Natural killer cell (primary cell): ENCODE measurements around the gene COA3. TPM values are rescaled to one million over a fixed set of nuclear protein-coding genes. Genes with fewer than 3 reads are reported as not detected.
A peak's percentile ranks its signal among the peaks of the same experiment; 100 is the strongest.
"Not testable (repeated sequence)": the region's sequence is repeated elsewhere in the genome, so short reads cannot be mapped to it uniquely, and the experiment has no call there.

Experiments
- ATAC-seq, 3 donors: fragments of 150-1000 bp in 2 of 3; fragments of 200-7000 bp in 1 of 3; cut with Tn5 transposase; 1 replicate in 1 of 3; 2 replicates in 2 of 3; pipeline ENCODE4 v1.10.0; 2021; ENCODE audit warnings: mild to moderate bottlenecking in 2 of 3, moderate library complexity in 2 of 3
- DNase-seq, 2 donors: peaks; one replicate each; pipeline versions ENCODE4 v3.0.0 to v3.0.0-alpha.2; 2013 to 2021; ENCODE audit warnings: mixed read lengths in 1 of 2
- H3K27ac ChIP-seq: one replicate; pipeline ENCODE4 v1.5.1; 2013; ENCODE audit warnings: mild to moderate bottlenecking, low read length
- H3K27me3 ChIP-seq: one replicate; pipeline ENCODE4 v1.6.1; 2013; ENCODE audit warnings: low read length; ENCODE audit not compliant: control insufficient read depth, insufficient read depth
- H3K36me3 ChIP-seq: one replicate; pipeline ENCODE4 v1.6.1; 2013; ENCODE audit warnings: low read length; ENCODE audit not compliant: control insufficient read depth, insufficient read depth
- H3K4me1 ChIP-seq: one replicate; pipeline ENCODE4 v1.6.1; 2013; ENCODE audit warnings: low read length; ENCODE audit not compliant: control insufficient read depth, insufficient read depth
- H3K4me3 ChIP-seq: one replicate; pipeline ENCODE4 v1.5.1; 2013; ENCODE audit warnings: low read length
- H3K9me3 ChIP-seq: one replicate; pipeline ENCODE4 v1.6.1; 2013; ENCODE audit warnings: low read length; ENCODE audit not compliant: control insufficient read depth, insufficient read depth
- H3K27ac Mint-ChIP-seq, 2 donors: one replicate each; pipeline ENCODE4 v1.8.0; 2022; ENCODE audit warnings: mild to moderate bottlenecking in 2 of 2, mixed read lengths in 2 of 2, moderate library complexity in 1 of 2
- H3K27me3 Mint-ChIP-seq, 2 donors: one replicate each; pipeline ENCODE4 v1.8.0; 2022; ENCODE audit warnings: low read depth in 2 of 2, mixed read lengths in 2 of 2
- H3K36me3 Mint-ChIP-seq: one replicate; pipeline ENCODE4 v1.8.0; 2022; ENCODE audit warnings: mixed read lengths
- H3K4me1 Mint-ChIP-seq, 2 donors: one replicate each; pipeline ENCODE4 v1.8.0; 2022; ENCODE audit warnings: mixed read lengths in 2 of 2
- H3K4me3 Mint-ChIP-seq: one replicate; pipeline ENCODE4 v1.8.0; 2022; ENCODE audit warnings: mild to moderate bottlenecking, moderate library complexity, mixed read lengths
- H3K9me3 Mint-ChIP-seq, 2 donors: one replicate each; pipeline ENCODE4 v1.8.0; 2022; ENCODE audit warnings: mixed read lengths in 2 of 2
- CTCF ChIP-seq: fragments of 200-600 bp; IDR thresholded peaks from one replicate; pipeline ENCODE4 v1.8.0; 2022; ENCODE audit warnings: antibody characterized with exemption
- WGBS: methylation state at CpG from one replicate; pipeline ENCODE4 v1.1.7; 2013; ENCODE audit warnings: missing lambda C conversion rate; ENCODE audit not compliant: insufficient coverage; 5-methylcytosine and 5-hydroxymethylcytosine counted together
- intact Hi-C: fragments of 100-400 bp; cut with micrococcal nuclease; formaldehyde crosslinking; loops from one replicate; pipeline ENCODE4 v1.14.2; 2022
- total RNA-seq, 4 donors: library from RNA; stranded (reverse); fragments of 120-200 nt in 1 of 4; gene quantifications; one replicate each; pipeline versions ENCODE4 v1.2.3 to v1.2.4, GENCODE V29; 2013 to 2022

COA3 gene
- total RNA-seq, 3 donors from 2014 or later (not counting 1 experiment from before 2014, with no cell fraction given), result 12.9 to 19.3 (median 13.1) TPM

- peak in 1 of 3 donors; percentile 19 for ATAC-seq
- no peaks in the 10 kb centered on the region for H3K27me3 ChIP-seq
Measured at GRCh38 chr17:42772945-42773289, 25.6 kb downstream of the COA3 start.

GRCh38 chr17:42769964-42770363 is 28.5 kb downstream of the COA3 start:
- H3K36me3 Mint-ChIP-seq, H3K27me3 ChIP-seq, ATAC-seq, H3K27ac Mint-ChIP-seq, DNase-seq, H3K9me3 ChIP-seq, H3K4me3 Mint-ChIP-seq, H3K9me3 Mint-ChIP-seq, H3K27ac ChIP-seq, intact Hi-C loops, H3K4me3 ChIP-seq, H3K36me3 ChIP-seq: not testable (repeated sequence)
- WGBS, result 79% methylated on average over 8 of the region's 10 CpGs
- H3K4me1 ChIP-seq, result peaks cover 14% of the 10 kb centered on the region
- Mint-ChIP-seq H3K4me1 (peaks cover 26 to 27% of the 10 kb centered on the region in 2 donors), H3K27me3 (peaks cover 19 to 20% of the 10 kb centered on the region in 2 donors)

More at GRCh38 chr17:42772945-42773289, 25.6 kb downstream of the COA3 start:
- peaks cover 2 to 12% of the 10 kb centered on the region in 2 donors for H3K27me3 Mint-ChIP-seq
- intact Hi-C loops, result loop anchor here (2.0 kb wide), 1 partner anchor 52 kb away; the partner anchor contains the start of gene BECN1
- H3K9me3 ChIP-seq, result no peaks in the 10 kb centered on the region
- no peak for TF ChIP-seq CTCF
- 1% methylated on average over 3 of the region's 3 CpGs for WGBS
- peaks cover 26 to 27% of the 10 kb centered on the region in 2 donors for H3K4me1 Mint-ChIP-seq
- peak overlapping the region; percentile 94 to 98 for H3K27ac Mint-ChIP-seq
- H3K4me3 Mint-ChIP-seq, result peak overlapping the region; percentile 99
- H3K36me3 ChIP-seq, result peaks cover 16% of the 10 kb centered on the region
- no peaks in the 10 kb centered on the region for H3K9me3 Mint-ChIP-seq
- peaks cover 14% of the 10 kb centered on the region for H3K4me1 ChIP-seq
- H3K36me3 Mint-ChIP-seq, result no peaks in the 10 kb centered on the region
- DNase-seq, result no peak
- H3K4me3 ChIP-seq, result peak overlapping the region; percentile 86
- H3K27ac ChIP-seq, result peak overlapping the region; percentile 90

- DNase-seq, H3K27me3 ChIP-seq, intact Hi-C loops, H3K36me3 Mint-ChIP-seq, H3K36me3 ChIP-seq, H3K9me3 ChIP-seq, H3K9me3 Mint-ChIP-seq, H3K4me3 ChIP-seq, H3K27ac Mint-ChIP-seq, H3K4me1 ChIP-seq, H3K4me3 Mint-ChIP-seq, ATAC-seq, H3K27ac ChIP-seq: not testable (repeated sequence)
- 84% methylated on average over 9 of the region's 9 CpGs for WGBS
- Mint-ChIP-seq H3K4me1 (peaks cover 11 to 17% of the 10 kb centered on the region in 2 donors), H3K27me3 (peaks cover 27 to 32% of the 10 kb centered on the region in 2 donors)
Measured at GRCh38 chr17:42768006-42768405, 30.5 kb downstream of the COA3 start.

GRCh38 chr17:42767512-42767911 is 31.0 kb downstream of the COA3 start:
- Mint-ChIP-seq H3K27me3 (peaks cover 32 to 34% of the 10 kb centered on the region in 2 donors), H3K36me3 (no peaks in the 10 kb centered on the region), H3K27ac (no peak overlapping the region), H3K4me1 (peaks cover 7 to 17% of the 10 kb centered on the region in 2 donors), H3K4me3 (no peak overlapping the region), H3K9me3 (no peaks in the 10 kb centered on the region)
- H3K27ac ChIP-seq, result no peak overlapping the region
- H3K4me3 ChIP-seq, result no peak overlapping the region
- DNase-seq (no peak), ATAC-seq (no peak)
- TF ChIP-seq CTCF, result no peak
- intact Hi-C loops, result no loop called here
- no peaks in the 10 kb centered on the region for H3K9me3 ChIP-seq
- H3K27me3 ChIP-seq, result peaks cover 5% of the 10 kb centered on the region
- H3K4me1 ChIP-seq, result peaks cover under 1% of the 10 kb centered on the region
- H3K36me3 ChIP-seq, result no peaks in the 10 kb centered on the region
